Uterus (tissue), 2 donors: ENCODE measurements around the gene NEIL1.

Source experiments
- CTCF ChIP-seq, 4 experiments: fragments of 200-600 bp in 2 of 4; fragments of 450-650 bp in 2 of 4; sonication (generic) in 2 of 4; IDR thresholded peaks; one replicate each; pipeline ENCODE4 v1.5.1; 2016 to 2019; ENCODE audit warnings: antibody characterized with exemption in 4 of 4, mild to moderate bottlenecking in 2 of 4, moderate library complexity in 1 of 4
- POLR2A ChIP-seq, 2 donors: fragments of 450-650 bp; IDR thresholded peaks; one replicate each; pipeline ENCODE4 v1.6.1; 2016; ENCODE audit warnings: antibody characterized with exemption in 2 of 2, mild to moderate bottlenecking in 1 of 2, moderate library complexity in 1 of 2

- TF ChIP-seq CTCF (IDR thresholded peaks at IDR 0.05) (no peak), POLR2A (IDR thresholded peaks at IDR 0.05) (no peak)
These were observed 1.3 kb downstream of the NEIL1 start for GRCh38 chr15:75348034-75348561.
